Activated T-helper 1 cell treated with anti-CD3 and anti-CD28 coated beads, Interleukin-2, amount 50 U/mL, for 16 hours (primary cell): ENCODE results near the gene FAAP100.

Source experiments
- DNase-seq, 2 donors: peaks; one replicate each; pipeline ENCODE4 v3.0.0-alpha.2; 2020; ENCODE audit warnings: low read depth in 1 of 2, low spot score in 1 of 2

The FAAP100 gene

GRCh38 chr17:81513372-81513752 is 38.8 kb downstream of the FAAP100 start:
- DNase-seq, result no peak

- peak; percentile 84 to 90 for DNase-seq
Measured at GRCh38 chr17:81512562-81513371, 39.4 kb downstream of the FAAP100 start, which contains the start of gene ACTG1. TSS of gene ACTG1 (minus strand) at chr17:81512799. CDS start at chr17:81512354, 445 bp downstream.

DNA sequence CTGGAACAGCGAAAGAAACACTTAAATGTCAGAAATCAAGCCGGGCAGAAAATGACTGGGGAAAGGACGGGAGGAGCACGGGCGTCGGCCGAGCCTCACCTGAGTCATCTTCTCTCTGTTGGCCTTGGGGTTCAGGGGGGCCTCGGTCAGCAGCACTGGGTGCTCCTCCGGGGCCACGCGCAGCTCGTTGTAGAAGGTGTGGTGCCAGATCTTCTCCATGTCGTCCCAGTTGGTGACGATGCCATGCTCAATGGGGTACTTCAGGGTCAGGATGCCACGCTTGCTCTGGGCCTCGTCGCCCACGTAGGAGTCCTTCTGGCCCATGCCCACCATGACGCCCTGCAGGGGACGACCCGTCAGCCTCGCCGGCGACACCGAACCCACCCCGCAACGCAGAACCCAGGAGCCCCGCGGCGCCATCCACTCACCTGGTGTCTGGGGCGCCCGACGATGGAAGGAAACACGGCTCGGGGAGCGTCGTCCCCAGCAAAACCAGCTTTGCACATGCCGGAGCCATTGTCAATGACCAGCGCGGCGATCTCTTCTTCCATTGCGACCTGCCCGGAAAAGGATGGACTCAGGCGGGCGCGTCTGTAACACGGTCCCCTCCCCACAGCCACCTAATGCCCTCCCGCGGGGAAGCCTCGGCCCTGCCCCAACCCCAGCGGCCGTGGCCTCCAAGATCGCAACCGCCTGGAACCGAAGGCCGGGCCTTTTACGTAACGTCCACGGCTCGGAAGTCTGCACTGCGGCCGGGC is 40.2 kb downstream of the FAAP100 start:
- DNase-seq, result no peak

GRCh38 chr17:81511554-81511803 is 40.7 kb downstream of the FAAP100 start:
- DNase-seq, result no peak

DNA sequence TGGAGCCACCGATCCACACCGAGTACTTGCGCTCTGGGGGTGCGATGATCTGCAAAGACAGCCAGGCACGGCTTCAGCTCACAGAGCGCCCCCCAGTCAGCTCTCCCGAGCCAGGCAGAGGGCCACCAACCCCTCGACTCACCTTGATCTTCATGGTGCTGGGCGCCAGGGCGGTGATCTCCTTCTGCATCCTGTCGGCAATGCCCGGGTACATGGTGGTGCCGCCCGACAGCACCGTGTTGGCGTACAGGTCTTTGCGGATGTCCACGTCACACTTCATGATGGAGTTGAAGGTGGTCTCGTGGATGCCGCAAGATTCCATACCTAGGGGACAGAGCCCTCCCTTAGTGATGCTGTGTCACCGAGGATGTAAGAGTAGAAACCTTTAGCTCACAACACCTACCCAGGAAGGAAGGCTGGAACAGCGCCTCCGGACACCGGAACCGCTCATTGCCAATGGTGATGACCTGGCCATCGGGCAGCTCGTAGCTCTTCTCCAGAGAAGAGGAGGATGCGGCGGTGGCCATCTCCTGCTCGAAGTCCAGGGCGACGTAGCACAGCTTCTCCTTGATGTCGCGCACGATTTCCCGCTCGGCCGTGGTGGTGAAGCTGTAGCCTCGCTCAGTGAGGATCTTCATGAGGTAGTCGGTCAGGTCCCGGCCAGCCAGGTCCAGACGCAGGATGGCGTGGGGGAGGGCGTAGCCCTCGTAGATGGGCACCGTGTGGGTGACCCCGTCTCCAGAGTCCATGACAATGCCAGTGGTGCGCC is 41.2 kb downstream of the FAAP100 start:
- DNase-seq, result no peak

GRCh38 chr17:81509972-81510784 is 42.0 kb downstream of the FAAP100 start:
- DNase-seq, result no peak

- no peak for DNase-seq
Measured at GRCh38 chr17:81509207-81509971, 42.8 kb downstream of the FAAP100 start.

DNA sequence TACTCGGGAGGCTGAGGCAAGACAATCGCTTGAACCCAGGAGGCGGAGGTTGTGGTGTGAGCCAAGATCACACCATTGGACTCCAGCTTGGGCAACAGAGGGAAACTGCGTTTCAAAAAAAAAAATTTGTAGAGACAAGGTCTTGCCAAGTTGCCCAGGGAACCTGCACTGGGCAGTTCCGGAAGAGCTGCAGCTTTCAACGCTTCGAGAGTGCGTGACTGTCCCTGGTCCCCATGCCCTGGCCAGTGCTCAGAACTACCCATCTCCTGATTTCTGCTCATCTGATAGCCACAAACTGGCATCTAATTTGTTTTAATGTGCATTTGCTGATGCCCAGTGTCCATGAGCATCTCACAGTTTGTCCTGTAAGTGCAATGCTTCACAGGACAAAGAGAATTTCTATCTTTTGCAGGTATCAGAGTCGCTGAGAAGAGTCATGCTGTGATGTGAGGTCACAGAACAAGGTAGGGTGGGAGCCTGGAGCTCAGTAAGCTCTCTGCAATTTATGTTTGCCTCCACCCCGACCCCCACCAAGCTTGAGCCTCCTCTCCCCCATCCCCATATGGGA is 43.4 kb downstream of the FAAP100 start:
- no peak for DNase-seq

GRCh38 chr17:81503619-81504018 is 48.5 kb downstream of the FAAP100 start:
- DNase-seq, result no peak

DNA sequence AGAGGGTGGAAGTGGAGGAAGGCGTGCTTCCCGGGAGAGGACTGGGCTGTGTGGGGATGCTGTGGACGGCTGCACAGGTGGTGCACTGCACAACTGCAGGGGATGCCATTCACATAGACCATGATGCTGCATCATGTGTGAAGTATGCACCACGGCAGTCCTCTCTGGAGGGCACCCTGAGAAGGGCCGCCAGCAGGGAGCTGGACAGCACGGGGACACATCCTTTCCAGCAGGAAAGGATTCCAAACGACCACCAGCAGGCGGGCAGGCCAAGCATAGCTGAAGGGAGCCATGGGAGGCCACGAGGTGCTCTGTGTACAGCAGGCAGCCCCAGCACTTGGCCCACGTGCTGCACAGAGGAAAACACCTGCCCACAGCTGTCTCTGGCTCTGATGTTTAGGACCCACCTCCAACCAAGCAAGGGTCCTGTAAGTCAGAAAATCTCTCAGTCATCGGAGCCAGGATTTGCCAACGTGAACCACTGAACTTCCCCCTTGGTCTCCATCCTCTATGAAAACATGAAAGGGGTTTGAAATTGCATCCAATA is 49.6 kb downstream of the FAAP100 start:
- DNase-seq, result no peak

DNA sequence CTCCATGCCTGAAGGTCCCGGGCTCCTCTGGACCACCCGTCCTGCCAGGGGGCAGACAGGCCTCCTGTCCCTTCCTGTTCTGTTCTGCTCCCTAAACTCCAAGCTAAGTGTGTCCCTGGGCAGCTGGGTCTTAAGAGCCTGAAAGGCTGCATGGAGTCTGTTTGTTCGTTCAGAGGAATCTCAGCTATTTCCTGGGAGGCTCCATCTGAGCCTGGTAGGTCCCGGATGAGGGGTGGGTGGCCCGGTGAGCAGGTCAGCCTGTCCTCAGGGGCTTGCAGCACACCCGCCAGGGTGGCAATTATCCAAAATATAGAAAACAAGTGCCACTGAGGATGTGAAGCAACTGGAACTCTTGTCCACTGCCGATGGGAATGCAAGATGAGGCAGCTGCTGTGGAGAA is 52.1 kb downstream of the FAAP100 start:
- no peak for DNase-seq

GRCh38 chr17:81499601-81499970 is 52.6 kb downstream of the FAAP100 start:
- no peak for DNase-seq

GRCh38 chr17:81498953-81499600 is 53.1 kb downstream of the FAAP100 start:
- no peak for DNase-seq

- no peak for DNase-seq
Measured at GRCh38 chr17:81494626-81495377, 57.4 kb downstream of the FAAP100 start.

DNA sequence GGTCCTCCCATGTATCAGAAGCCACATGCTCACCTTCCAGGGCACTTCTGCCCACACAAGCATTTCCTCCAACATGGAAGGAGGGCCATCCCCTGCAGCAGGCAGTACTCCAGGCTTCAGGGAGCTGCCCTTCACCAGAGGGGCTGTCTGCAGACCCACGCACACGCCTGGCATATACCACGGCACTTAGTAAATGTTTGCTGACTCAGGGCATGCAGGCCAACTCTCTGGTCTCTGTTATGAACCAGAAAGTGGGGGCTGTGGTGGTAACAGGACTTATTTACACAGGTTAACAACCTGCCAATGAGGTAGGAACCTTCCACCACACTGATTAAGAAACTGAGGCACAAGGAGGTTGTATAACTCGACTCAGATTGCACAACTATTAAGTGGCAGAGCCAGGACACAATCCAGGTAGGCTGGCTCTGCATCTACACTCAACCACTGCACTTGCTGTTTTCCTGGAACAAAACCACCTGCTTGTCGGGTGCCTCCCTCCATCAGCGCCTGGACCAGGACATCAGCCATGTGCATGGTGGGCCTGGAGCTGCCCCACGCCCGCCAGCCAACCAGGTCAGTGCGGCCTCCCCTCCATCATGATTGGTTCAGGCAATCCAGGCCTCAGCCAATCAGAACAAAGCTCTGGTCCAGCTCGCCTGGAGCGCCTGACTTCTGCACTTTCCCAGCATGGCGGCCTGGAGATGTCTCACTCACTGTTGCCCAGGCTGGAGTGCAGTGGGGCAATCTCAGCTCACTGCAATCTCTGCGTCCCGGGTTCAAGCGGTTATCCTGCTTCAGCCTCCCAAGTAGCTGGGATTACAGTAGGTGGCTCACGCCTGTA is 58.7 kb downstream of the FAAP100 start:
- no peak for DNase-seq

DNA sequence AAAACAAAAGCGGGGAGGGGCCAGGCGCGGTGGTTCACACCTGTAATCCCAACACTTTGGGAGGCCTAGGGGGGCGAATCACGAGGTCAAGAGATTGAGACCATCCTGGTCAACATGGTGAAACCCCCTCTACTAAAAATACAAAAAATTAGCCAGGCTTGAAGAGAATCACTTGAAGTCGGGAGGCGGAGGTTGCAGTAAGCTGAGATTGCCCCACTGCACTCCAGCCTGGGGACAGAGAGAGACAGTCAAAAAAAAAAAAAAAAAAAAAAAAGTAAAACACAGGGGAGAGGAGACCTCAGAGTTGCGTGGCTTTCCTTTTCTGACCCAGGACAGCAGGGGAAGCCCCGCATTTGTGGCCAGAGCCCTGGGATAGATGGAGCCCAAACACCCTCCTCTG is 59.4 kb downstream of the FAAP100 start:
- DNase-seq, result no peak

DNA sequence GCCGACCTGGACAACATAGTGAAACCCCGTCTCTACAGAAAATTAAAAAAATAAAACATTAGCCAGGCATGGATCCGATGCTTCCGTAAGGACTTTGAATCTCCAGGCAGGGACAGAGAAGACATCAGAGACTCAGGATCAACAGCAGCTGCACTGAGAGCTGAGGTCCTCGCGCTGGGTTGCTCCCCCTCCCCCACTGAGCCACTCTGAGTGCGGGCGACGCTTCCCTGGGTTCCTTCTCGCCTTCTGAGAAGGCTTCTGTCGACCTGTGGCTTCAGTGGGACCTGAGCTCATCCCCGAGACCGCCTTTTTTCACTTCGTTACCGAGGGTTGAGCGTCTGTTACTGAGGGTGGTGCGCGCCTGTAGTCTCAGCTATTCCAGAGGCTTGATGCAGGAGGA is 60.0 kb downstream of the FAAP100 start:
- no peak for DNase-seq

GRCh38 chr17:81491761-81492160 is 60.4 kb downstream of the FAAP100 start:
- DNase-seq, result no peak
